HepG2 (cell line): Measurements from ENCODE around the gene ABCC12. TPM values are rescaled to one million over a fixed set of nuclear protein-coding genes. Genes with fewer than 3 reads are reported as not detected.

ENCODE experiments used
- ATAC-seq: fragments of 200-7000 bp; cut with Tn5 transposase; 3 replicates; pipeline ENCODE4 v1.9.1; 2020; ENCODE audit warnings: mild to moderate bottlenecking, moderate library complexity
- BruUV-seq: library from RNA; stranded (reverse); fragments of 400-500 nt; replicated peaks from 2 replicates; lab custom pipeline; 2021; lab: Mats Ljungman, UMichigan
- CTCF ChIA-PET: fragments of 300-600 bp; formaldehyde crosslinking; extraction: SDS; loops from one replicate; lab custom pipeline; 2021; ENCODE audit warnings: low total read pairs, inconsistent platforms, low intra/inter-chr PET ratio; lab: Yijun Ruan, JAX
- POLR2A ChIA-PET: fragments of 350-600 bp; sonication (Branson Sonifier 250); formaldehyde crosslinking; loops from one replicate; lab custom pipeline; 2020; ENCODE audit warnings: antibody characterized with exemption, inconsistent platforms; lab: Yijun Ruan, JAX
- DNase-seq: peaks from one replicate; pipeline ENCODE4 v3.0.0-alpha.2; 2015; ENCODE audit warnings: low spot score
- FAIRE-seq: peaks from 3 replicates; lab custom pipeline; 2011; peaks lifted over from hg19 to GRCh38; lab: Jason Lieb, UNC
- H2AFZ ChIP-seq: one replicate; pipeline ENCODE4 v1.6.1; 2011; ENCODE audit warnings: low read length, inconsistent platforms
- H3K27ac ChIP-seq: fragments of 300-600 bp; 3 replicates; pipeline ENCODE4 v1.8.0; 2011; ENCODE audit warnings: mixed run types, mild to moderate bottlenecking, mixed read lengths, low read length, inconsistent platforms; ENCODE audit not compliant: insufficient read depth; ENCODE audit errors: extremely low read length
- H3K27me3 ChIP-seq, 2 experiments: fragments of 200-600 bp in 1 of 2; 2 replicates in 1 of 2; 3 replicates in 1 of 2; pipeline versions ENCODE4 v1.6.0 to v1.8.0; 2011; ENCODE audit warnings: low read length in 2 of 2, mild to moderate bottlenecking in 2 of 2, moderate library complexity in 2 of 2, inconsistent platforms in 1 of 2; ENCODE audit not compliant: insufficient read depth in 2 of 2, control insufficient read depth in 1 of 2
- H3K36me3 ChIP-seq, 2 experiments: fragments of 200-600 bp in 1 of 2; replicated peaks in 1 of 2; 2 replicates in 1 of 2; 3 replicates in 1 of 2; pipeline versions ENCODE4 v1.5.1 to v1.8.0; 2011; ENCODE audit warnings: low read length in 2 of 2, inconsistent platforms in 1 of 2; ENCODE audit not compliant: insufficient read depth in 2 of 2, control insufficient read depth in 1 of 2
- H3K4me1 ChIP-seq: 2 replicates; pipeline ENCODE4 v1.5.1; 2012; ENCODE audit warnings: low read length, inconsistent platforms; ENCODE audit not compliant: insufficient read depth
- H3K4me2 ChIP-seq: 2 replicates; pipeline ENCODE4 v1.6.0; 2011; ENCODE audit warnings: low read depth, low read length, inconsistent platforms
- H3K4me3 ChIP-seq, 3 experiments: fragments of 200-600 bp in 1 of 3; sonication (generic), shearing (Covaris generic) in 1 of 3; replicated peaks in 1 of 3; 2 replicates each; pipeline ENCODE4 v1.5.1; 2011 to 2016; ENCODE audit warnings: low read length in 3 of 3, inconsistent platforms in 2 of 3, low read depth in 2 of 3, mild to moderate bottlenecking in 2 of 3, control low read depth in 1 of 3, mixed read lengths in 1 of 3; ENCODE audit not compliant: insufficient read depth in 1 of 3
- H3K79me2 ChIP-seq: one replicate; pipeline ENCODE4 v1.6.1; 2011; ENCODE audit warnings: low read length, inconsistent platforms; ENCODE audit not compliant: insufficient read depth
- H3K9ac ChIP-seq: 2 replicates; pipeline ENCODE4 v1.6.0; 2011; ENCODE audit warnings: mild to moderate bottlenecking, low read depth, low read length, inconsistent platforms; ENCODE audit not compliant: insufficient read depth
- H3K9me3 ChIP-seq: 2 replicates; pipeline ENCODE4 v1.5.1; 2012; ENCODE audit warnings: mild to moderate bottlenecking, low read length
- H4K20me1 ChIP-seq: 2 replicates; pipeline ENCODE4 v1.6.0; 2011; ENCODE audit warnings: inconsistent platforms, mild to moderate bottlenecking, low read length, moderate library complexity; ENCODE audit not compliant: insufficient read depth
- ARID5B ChIP-seq: IDR thresholded peaks from 2 replicates; pipeline ENCODE4 v1.4.0; 2020; ENCODE audit warnings: mild to moderate bottlenecking, missing genetic modification reagents
- CEBPB ChIP-seq: IDR thresholded peaks from 2 replicates; pipeline ENCODE4 v1.6.1; 2011; ENCODE audit warnings: low read depth, low read length, improper control_type of control experiment, borderline replicate concordance
- HNF4A ChIP-seq: sonication (generic); formaldehyde crosslinking; IDR thresholded peaks from 2 replicates; pipeline ENCODE4 v1.4.0; 2020; ENCODE audit warnings: missing genetic modification reagents
- HOXA5 ChIP-seq: sonication (generic); formaldehyde crosslinking; IDR thresholded peaks from 2 replicates; pipeline ENCODE4 v1.4.0; 2020; ENCODE audit warnings: missing genetic modification reagents
- KAT7 ChIP-seq: IDR thresholded peaks from 2 replicates; pipeline ENCODE4 v1.6.1; 2018; ENCODE audit warnings: borderline replicate concordance, missing compliant biosample characterization
- PATZ1 ChIP-seq: sonication (generic); formaldehyde crosslinking; IDR thresholded peaks from 2 replicates; pipeline ENCODE4 v1.4.0; 2020; ENCODE audit warnings: missing genetic modification reagents
- SSRP1 ChIP-seq: IDR thresholded peaks from 2 replicates; pipeline ENCODE4 v1.6.1; 2016; ENCODE audit warnings: control low read depth
- THRA ChIP-seq: sonication (generic); formaldehyde crosslinking; IDR thresholded peaks from 2 replicates; pipeline ENCODE4 v1.4.0; 2020; ENCODE audit warnings: missing genetic modification reagents, borderline replicate concordance
- XRCC5 ChIP-seq: fragments of 200-400 bp; formaldehyde crosslinking; optimal IDR thresholded peaks from 2 replicates; pipeline ENCODE3; 2017; ENCODE audit warnings: mild to moderate bottlenecking, low read length
- ZEB1 ChIP-seq: IDR thresholded peaks from 2 replicates; pipeline ENCODE4 v1.6.1; 2012; ENCODE audit warnings: mild to moderate bottlenecking, low read depth, inconsistent platforms; ENCODE audit not compliant: insufficient replicate concordance
- ZNF354B ChIP-seq: sonication (generic); formaldehyde crosslinking; IDR thresholded peaks from 2 replicates; pipeline ENCODE4 v1.8.0; 2022; ENCODE audit warnings: mild to moderate bottlenecking, missing genetic modification reagents
- ZNF572 ChIP-seq: sonication (generic); formaldehyde crosslinking; IDR thresholded peaks from 2 replicates; pipeline ENCODE4 v1.5.1; 2020; ENCODE audit warnings: mild to moderate bottlenecking, missing genetic modification reagents
- ZNF780A ChIP-seq: sonication (generic); formaldehyde crosslinking; IDR thresholded peaks from 2 replicates; pipeline ENCODE4 v1.8.0; 2022; ENCODE audit warnings: mild to moderate bottlenecking, missing genetic modification reagents, moderate library complexity
- WGBS: methylation state at CpG from one replicate; pipeline ENCODE4 v1.1.6; 2017; ENCODE audit warnings: low lambda C conversion rate; 5-methylcytosine and 5-hydroxymethylcytosine counted together
- in situ Hi-C: cut with HindIII; loops from 2 replicates; pipeline ENCODE4 v1.10.0; 2017; ENCODE audit warnings: low pct_unique_long_range_greater_than_20kb; ENCODE audit not compliant: extremely low pct_ligation_motif_present
- intact Hi-C: fragments of 100-400 bp; cut with micrococcal nuclease; formaldehyde crosslinking; loops from one replicate; pipeline ENCODE4 v1.10.0; 2022; ENCODE audit not compliant: unreplicated experiment
- polyA plus RNA-seq, 8 experiments: library from polyadenylated mRNA; depleted of rRNA in 3 of 8; stranded (reverse) in 7 of 8; unstranded in 1 of 8; fragments of >200 nt; fragmentation: Illumina TruSeq in 4 of 8; extraction: Trizol in 4 of 8; gene quantifications; 2 replicates each; pipeline versions ENCODE4 v1.2.1 to v1.2.3, GENCODE V29; 2011 to 2016; ENCODE audit warnings: low read depth in 4 of 8, missing spikeins in 1 of 8, mixed read lengths in 1 of 8; ENCODE audit not compliant: insufficient read depth in 1 of 8
- total RNA-seq, 5 experiments: library from RNA; depleted of rRNA; stranded (reverse); fragments of >200 nt; fragmentation: Illumina TruSeq; extraction: Trizol; gene quantifications; 2 replicates each; pipeline ENCODE4 v1.2.3, GENCODE V29; 2016; ENCODE audit warnings: low read depth in 1 of 5

ABCC12 gene
- total and polyA plus RNA-seq, 2 of the 13 experiments (the other 11 are each of a cell fraction or from before 2014, with no cell fraction given) = not detected

GRCh38 chr16:48194828-48195556 lies 39.2 kb upstream of the ABCC12 start:
- intact Hi-C loops = loop anchor here (2.0 kb wide), 1 partner anchor 16 kb away; no protein-coding TSS in a partner anchor
- peak; percentile 94 for ATAC-seq
- TF ChIP-seq XRCC5 (peak; percentile 38), ZNF354B (no peak), ARID5B (CRISPR knock-in tag) (peak; percentile 78), PATZ1 (CRISPR knock-in tag) (peak; percentile 88), CEBPB (peak; percentile 44; the same call in 1 of the 2 replicates), ZEB1 (no peak), ZNF780A (CRISPR knock-in tag) (no peak), HOXA5 (CRISPR knock-in tag) (no peak), THRA (CRISPR knock-in tag) (no peak; the same call in 1 of the 2 replicates), HNF4A (CRISPR knock-in tag) (0 out of 2 replicates have a peak, but pooled peaks have one; percentile 28), SSRP1 (CRISPR knock-in tag) (0 out of 2 replicates have a peak, but pooled peaks have one; percentile 89), ZNF572 (CRISPR knock-in tag) (no peak), KAT7 (CRISPR knock-in tag) (no peak)

More at GRCh38 chr16:48194828-48195556, 39.2 kb upstream of the ABCC12 start:
- Histone ChIP-seq H3K79me2 (no peaks in the 10 kb centered on the region), H4K20me1 (no peaks in the 10 kb centered on the region), H3K9me3 (no peaks in the 10 kb centered on the region), H3K27ac (no peak overlapping the region), H3K27me3 (no peaks in the 10 kb centered on the region), H3K4me1 (peaks cover 24% of the 10 kb centered on the region), H2AFZ (no peak overlapping the region), H3K4me3 (no peak overlapping the region), H3K36me3 (no peaks in the 10 kb centered on the region), H3K9ac (no peak overlapping the region), H3K4me2 (peak overlapping the region; percentile 19; the same call in 1 of the 2 replicates)
- ChIA-PET POLR2A (interaction anchor here (1.5 kb wide), 1 partner anchor 9 kb away, joined by 14 read pairs; no protein-coding TSS in a partner anchor), CTCF (no interaction called here)
- FAIRE-seq (peak; percentile 78), DNase-seq (peak; percentile 86)
- in situ Hi-C loops = no loop called here
- no TSS peak for BruUV-seq
- WGBS = 25% methylated on average over 5 of the region's 5 CpGs
